ENCODE data around the gene PCBP3.

Gene PCBP3

GRCh38 chr21:45724345-45724961 is 80.9 kb downstream of the PCBP3 start:
- no peak overlapping the region for H3K4me3 ChIP-seq (ENCODE audit: insufficient read length, low read depth)
- no peak for TF ChIP-seq YY1 (IDR thresholded peaks at IDR 0.05; ENCODE audit: insufficient read depth, insufficient read length)
- TF ChIP-seq SUZ12 (IDR thresholded peaks at IDR 0.05; ENCODE audit: extremely low read depth, insufficient read depth, insufficient read length) = no peak
- no peak for TF ChIP-seq ZNF274 (IDR thresholded peaks at IDR 0.05; ENCODE audit: low read depth, low read length)

GRCh38 chr21:45724994-45725843 is 81.7 kb downstream of the PCBP3 start:
- Histone ChIP-seq H3K4me1 (ENCODE audit: insufficient read depth, insufficient read length) (peaks cover 9% of the 10 kb centered on the region), H3K4me3 (ENCODE audit: insufficient read length, low read depth) (no peak overlapping the region), H3K9ac (ENCODE audit: insufficient read length, low read depth) (no peak overlapping the region), H3K27me3 (ENCODE audit: insufficient read depth, insufficient read length) (no peaks in the 10 kb centered on the region), H3K36me3 (ENCODE audit: insufficient read depth, insufficient read length, low read length) (no peaks in the 10 kb centered on the region), H3K9me3 (ENCODE audit: insufficient read depth, low read length) (no peaks in the 10 kb centered on the region)
- TF ChIP-seq ZNF274 (IDR thresholded peaks at IDR 0.05; ENCODE audit: low read depth, low read length) (no peak), SUZ12 (IDR thresholded peaks at IDR 0.05; ENCODE audit: extremely low read depth, insufficient read depth, insufficient read length) (no peak), YY1 (IDR thresholded peaks at IDR 0.05; ENCODE audit: insufficient read depth, insufficient read length) (no peak)
- no peak for DNase-seq (ENCODE audit: low read depth, low spot score)

More at GRCh38 chr21:45724345-45724961, 80.9 kb downstream of the PCBP3 start:
- no peak for DNase-seq (ENCODE audit: low read depth, low spot score)
- no peaks in the 10 kb centered on the region for H3K27me3 ChIP-seq (ENCODE audit: insufficient read depth, insufficient read length)
- no peaks in the 10 kb centered on the region for H3K36me3 ChIP-seq (ENCODE audit: insufficient read depth, insufficient read length, low read length)
- no peaks in the 10 kb centered on the region for H3K9me3 ChIP-seq (ENCODE audit: insufficient read depth, low read length)
- no peak overlapping the region for H3K9ac ChIP-seq (ENCODE audit: insufficient read length, low read depth)
- peaks cover 9% of the 10 kb centered on the region for H3K4me1 ChIP-seq (ENCODE audit: insufficient read depth, insufficient read length)

GRCh38 chr21:45725844-45726200 is 82.3 kb downstream of the PCBP3 start:
- Histone ChIP-seq H3K9ac (ENCODE audit: insufficient read length, low read depth) (no peak overlapping the region), H3K9me3 (ENCODE audit: insufficient read depth, low read length) (no peaks in the 10 kb centered on the region), H3K4me3 (ENCODE audit: insufficient read length, low read depth) (no peak overlapping the region), H3K36me3 (ENCODE audit: insufficient read depth, insufficient read length, low read length) (no peaks in the 10 kb centered on the region), H3K27me3 (ENCODE audit: insufficient read depth, insufficient read length) (no peaks in the 10 kb centered on the region), H3K4me1 (ENCODE audit: insufficient read depth, insufficient read length) (peaks cover 9% of the 10 kb centered on the region)
- TF ChIP-seq YY1 (IDR thresholded peaks at IDR 0.05; ENCODE audit: insufficient read depth, insufficient read length) = no peak
- no peak for TF ChIP-seq ZNF274 (IDR thresholded peaks at IDR 0.05; ENCODE audit: low read depth, low read length)
- no peak for TF ChIP-seq SUZ12 (IDR thresholded peaks at IDR 0.05; ENCODE audit: extremely low read depth, insufficient read depth, insufficient read length)
- no peak for DNase-seq (ENCODE audit: low read depth, low spot score)

- H3K9me3 ChIP-seq (ENCODE audit: insufficient read depth, low read length) = no peaks in the 10 kb centered on the region
- H3K36me3 ChIP-seq (ENCODE audit: insufficient read depth, insufficient read length, low read length) = no peaks in the 10 kb centered on the region
- no peak overlapping the region for H3K4me3 ChIP-seq (ENCODE audit: insufficient read length, low read depth)
- H3K9ac ChIP-seq (ENCODE audit: insufficient read length, low read depth) = no peak overlapping the region
- TF ChIP-seq YY1 (IDR thresholded peaks at IDR 0.05; ENCODE audit: insufficient read depth, insufficient read length) = no peak
- no peak for TF ChIP-seq SUZ12 (IDR thresholded peaks at IDR 0.05; ENCODE audit: extremely low read depth, insufficient read depth, insufficient read length)
- TF ChIP-seq ZNF274 (IDR thresholded peaks at IDR 0.05; ENCODE audit: low read depth, low read length) = no peak
- no peaks in the 10 kb centered on the region for H3K27me3 ChIP-seq (ENCODE audit: insufficient read depth, insufficient read length)
- no peak for DNase-seq (ENCODE audit: low read depth, low spot score)
- peaks cover 9% of the 10 kb centered on the region for H3K4me1 ChIP-seq (ENCODE audit: insufficient read depth, insufficient read length)
Observed at GRCh38 chr21:45726438-45726837, 82.9 kb downstream of the PCBP3 start.

GRCh38 chr21:45727390-45727789 is 83.9 kb downstream of the PCBP3 start:
- TF ChIP-seq SUZ12 (IDR thresholded peaks at IDR 0.05; ENCODE audit: extremely low read depth, insufficient read depth, insufficient read length) = no peak
- no peak for TF ChIP-seq ZNF274 (IDR thresholded peaks at IDR 0.05; ENCODE audit: low read depth, low read length)
- no peak for TF ChIP-seq YY1 (IDR thresholded peaks at IDR 0.05; ENCODE audit: insufficient read depth, insufficient read length)
- Histone ChIP-seq H3K9me3 (ENCODE audit: insufficient read depth, low read length) (0 out of 2 replicates have a peak, but pooled peaks cover 4% of the 10 kb centered on the region), H3K4me3 (ENCODE audit: insufficient read length, low read depth) (no peak overlapping the region), H3K36me3 (ENCODE audit: insufficient read depth, insufficient read length, low read length) (no peaks in the 10 kb centered on the region), H3K4me1 (ENCODE audit: insufficient read depth, insufficient read length) (peaks cover 9% of the 10 kb centered on the region), H3K9ac (ENCODE audit: insufficient read length, low read depth) (no peak overlapping the region), H3K27me3 (ENCODE audit: insufficient read depth, insufficient read length) (no peaks in the 10 kb centered on the region)
- no peak for DNase-seq (ENCODE audit: low read depth, low spot score)

GRCh38 chr21:45735259-45736000 is 91.9 kb downstream of the PCBP3 start:
- no peak for TF ChIP-seq YY1 (IDR thresholded peaks at IDR 0.05; ENCODE audit: insufficient read depth, insufficient read length)
- TF ChIP-seq SUZ12 (IDR thresholded peaks at IDR 0.05; ENCODE audit: extremely low read depth, insufficient read depth, insufficient read length) = no peak
- TF ChIP-seq ZNF274 (IDR thresholded peaks at IDR 0.05; ENCODE audit: low read depth, low read length) = no peak
- H3K4me1 ChIP-seq (ENCODE audit: insufficient read depth, insufficient read length) = no peaks in the 10 kb centered on the region
- no peak for DNase-seq (ENCODE audit: low read depth, low spot score)
- H3K9ac ChIP-seq (ENCODE audit: insufficient read length, low read depth) = no peak overlapping the region
- H3K36me3 ChIP-seq (ENCODE audit: insufficient read depth, insufficient read length, low read length) = peaks cover 3% of the 10 kb centered on the region
- 0 out of 2 replicates have a peak, but pooled peaks cover 4% of the 10 kb centered on the region for H3K9me3 ChIP-seq (ENCODE audit: insufficient read depth, low read length)
- H3K27me3 ChIP-seq (ENCODE audit: insufficient read depth, insufficient read length) = no peaks in the 10 kb centered on the region
- H3K4me3 ChIP-seq (ENCODE audit: insufficient read length, low read depth) = no peak overlapping the region
